HEK293T (cell line): ENCODE data around the gene HYDIN.

Experiments
- ARNT ChIP-seq: fragments of 450-650 bp; IDR thresholded peaks from 2 replicates; pipeline ENCODE4 v1.6.1; 2017; ENCODE audit warnings: mild to moderate bottlenecking
- BHLHE40 ChIP-seq: fragments of 450-650 bp; IDR thresholded peaks from 2 replicates; pipeline ENCODE4 v1.6.1; 2016; ENCODE audit warnings: mild to moderate bottlenecking, moderate library complexity, borderline replicate concordance
- SP1 ChIP-seq: fragments of 450-650 bp; IDR thresholded peaks from 2 replicates; pipeline ENCODE4 v1.6.1; 2017

- no peak for TF ChIP-seq BHLHE40
- no peak for TF ChIP-seq SP1
- no peak for TF ChIP-seq ARNT
These were observed 461.4 kb downstream of the HYDIN start for GRCh38 chr16:70769131-70769530.
